Gastroesophageal sphincter (tissue), 3 donors: ENCODE measurements around the gene APLN.

Experiments
- CTCF ChIP-seq, 4 experiments: fragments of 200-600 bp in 2 of 4; fragments of 450-650 bp in 2 of 4; sonication (generic) in 1 of 4; IDR thresholded peaks; one replicate each; pipeline ENCODE4 v1.5.1; 2017 to 2019; ENCODE audit warnings: antibody characterized with exemption in 4 of 4, mild to moderate bottlenecking in 2 of 4, moderate library complexity in 2 of 4
- POLR2A ChIP-seq, 2 donors: fragments of 450-650 bp; IDR thresholded peaks; one replicate each; pipeline ENCODE4 v1.6.1; 2017; ENCODE audit warnings: antibody characterized with exemption in 2 of 2, mild to moderate bottlenecking in 2 of 2, moderate library complexity in 1 of 2
- POLR2AphosphoS5 ChIP-seq: sonication (generic); formaldehyde crosslinking; IDR thresholded peaks from one replicate; pipeline ENCODE4 v1.6.1; 2017; ENCODE audit warnings: antibody characterized with exemption

GRCh38 chrX:129650183-129650689 is 4.5 kb downstream of the APLN start:
- no peak for TF ChIP-seq POLR2A (IDR thresholded peaks at IDR 0.05)
- TF ChIP-seq CTCF (IDR thresholded peaks at IDR 0.05) = no peak
- TF ChIP-seq POLR2AphosphoS5 = no peak
